Stimulated activated CD8-positive, alpha-beta memory T cell treated with anti-CD3 and anti-CD28 coated beads, Interleukin-7, amount 100 ng/mL, for 48 hours (primary cell): Measurements from ENCODE around the gene ATP8B2.

Experiments used
- DNase-seq, 2 donors: peaks; one replicate each; pipeline ENCODE4 v3.0.0-alpha.2; 2020; ENCODE audit warnings: low read depth in 1 of 2; ENCODE audit errors: extremely low read depth in 1 of 2

Gene ATP8B2

GRCh38 chr1:154386643-154387352 lies 61.5 kb downstream of the ATP8B2 start:
- DNase-seq = peak; percentile 72 to 93

GRCh38 chr1:154391086-154391770 lies 65.9 kb downstream of the ATP8B2 start:
- no peak for DNase-seq

- no peak for DNase-seq
Observed at GRCh38 chr1:154398141-154398540, 72.8 kb downstream of the ATP8B2 start.

GRCh38 chr1:154398678-154399077 lies 73.4 kb downstream of the ATP8B2 start:
- DNase-seq = no peak

GRCh38 chr1:154400381-154400801 lies 75.1 kb downstream of the ATP8B2 start:
- no peak for DNase-seq
